ENCODE results near the gene MDP1.
"Not testable (repeated sequence)": the region's sequence is repeated elsewhere in the genome, so short reads cannot be mapped to it uniquely, and the experiment has no call there.

MDP1 gene

GRCh38 chr14:24226473-24226872, 10.6 kb upstream of the MDP1 start:
- H4K20me1 ChIP-seq (ENCODE audit: insufficient read depth, low read length), result no peaks in the 10 kb centered on the region
- no peaks in the 10 kb centered on the region for H3F3A ChIP-seq (ENCODE audit: insufficient read depth, low read length)
- H3K9ac ChIP-seq (ENCODE audit: low read length), result no peak overlapping the region
- DNase-seq, result no peak
- H2AFZ ChIP-seq (ENCODE audit: low read length), result no peak overlapping the region
- H3K27me3 ChIP-seq (replicated peaks; ENCODE audit: insufficient read depth, low read length), result no peaks in the 10 kb centered on the region
- H3K36me3 ChIP-seq (replicated peaks; ENCODE audit: insufficient read depth, low read length), result no peaks in the 10 kb centered on the region
- no peak overlapping the region for H3K4me2 ChIP-seq (ENCODE audit: low read depth, low read length)
- no peak overlapping the region for H3K27ac ChIP-seq (ENCODE audit: low read length)
- peaks cover 28% of the 10 kb centered on the region for H3K79me2 ChIP-seq (ENCODE audit: low read length)
- no peaks in the 10 kb centered on the region for H3K9me3 ChIP-seq (replicated peaks; ENCODE audit: insufficient read depth, low read length)
- H3K9me2 ChIP-seq (replicated peaks; ENCODE audit: insufficient read depth, low read length), result no peaks in the 10 kb centered on the region
- no peak overlapping the region for H3K4me3 ChIP-seq (ENCODE audit: low read length)
- no peaks in the 10 kb centered on the region for H3K4me1 ChIP-seq (ENCODE audit: low read length)
- TF ChIP-seq EZH2 (optimal IDR thresholded peaks at IDR 0.05; ENCODE audit: low read depth, low read length) (no peak), CTCF (IDR thresholded peaks at IDR 0.05; ENCODE audit: low read length) (no peak), EZH2phosphoT487 (IDR thresholded peaks at IDR 0.05; ENCODE audit: low read length) (no peak)

- no peak for DNase-seq
These were observed 8.8 kb upstream of the MDP1 start for GRCh38 chr14:24224618-24225071.

GRCh38 chr14:24222987-24223386, 7.1 kb upstream of the MDP1 start:
- H3K27me3 ChIP-seq (replicated peaks; ENCODE audit: insufficient read depth, low read length); H3K9ac ChIP-seq (ENCODE audit: low read length); H3K9me2 ChIP-seq (replicated peaks; ENCODE audit: insufficient read depth, low read length); H3K4me3 ChIP-seq (ENCODE audit: low read length); DNase-seq; H3K27ac ChIP-seq (ENCODE audit: low read length); H3F3A ChIP-seq (ENCODE audit: insufficient read depth, low read length); H3K9me3 ChIP-seq (replicated peaks; ENCODE audit: insufficient read depth, low read length); H3K4me1 ChIP-seq (ENCODE audit: low read length); H2AFZ ChIP-seq (ENCODE audit: low read length); H3K4me2 ChIP-seq (ENCODE audit: low read depth, low read length); H4K20me1 ChIP-seq (ENCODE audit: insufficient read depth, low read length); H3K36me3 ChIP-seq (replicated peaks; ENCODE audit: insufficient read depth, low read length): not testable (repeated sequence)
- H3K79me2 ChIP-seq (ENCODE audit: low read length), result peaks cover 16% of the 10 kb centered on the region

More at GRCh38 chr14:24224618-24225071, 8.8 kb upstream of the MDP1 start:
- H3K9me2 ChIP-seq (replicated peaks; ENCODE audit: insufficient read depth, low read length), result no peaks in the 10 kb centered on the region
- H3K36me3 ChIP-seq (replicated peaks; ENCODE audit: insufficient read depth, low read length), result no peaks in the 10 kb centered on the region
- H3K9ac ChIP-seq (ENCODE audit: low read length), result no peak overlapping the region
- H3F3A ChIP-seq (ENCODE audit: insufficient read depth, low read length), result no peaks in the 10 kb centered on the region
- H3K9me3 ChIP-seq (replicated peaks; ENCODE audit: insufficient read depth, low read length), result no peaks in the 10 kb centered on the region
- no peaks in the 10 kb centered on the region for H3K4me1 ChIP-seq (ENCODE audit: low read length)
- no peaks in the 10 kb centered on the region for H3K27me3 ChIP-seq (replicated peaks; ENCODE audit: insufficient read depth, low read length)
- H3K79me2 ChIP-seq (ENCODE audit: low read length), result peaks cover 20% of the 10 kb centered on the region
- no peak overlapping the region for H3K27ac ChIP-seq (ENCODE audit: low read length)
- no peaks in the 10 kb centered on the region for H4K20me1 ChIP-seq (ENCODE audit: insufficient read depth, low read length)
- TF ChIP-seq CTCF (IDR thresholded peaks at IDR 0.05; ENCODE audit: low read length), result no peak
- no peak for TF ChIP-seq EZH2 (optimal IDR thresholded peaks at IDR 0.05; ENCODE audit: low read depth, low read length)
- TF ChIP-seq EZH2phosphoT487 (IDR thresholded peaks at IDR 0.05; ENCODE audit: low read length), result no peak
- H2AFZ ChIP-seq (ENCODE audit: low read length), result no peak overlapping the region
- H3K4me2 ChIP-seq (ENCODE audit: low read depth, low read length), result no peak overlapping the region
- H3K4me3 ChIP-seq (ENCODE audit: low read length), result no peak overlapping the region

GRCh38 chr14:24219521-24219920, 3.7 kb upstream of the MDP1 start:
- Histone ChIP-seq H3K79me2 (ENCODE audit: low read length) (peaks cover 5% of the 10 kb centered on the region), H3K27ac (ENCODE audit: low read length) (no peak overlapping the region)

More at GRCh38 chr14:24219521-24219920, 3.7 kb upstream of the MDP1 start:
- Histone ChIP-seq H3K4me1 (ENCODE audit: low read length) (peaks cover 7% of the 10 kb centered on the region), H3K27me3 (replicated peaks; ENCODE audit: insufficient read depth, low read length) (no peaks in the 10 kb centered on the region), H3K4me2 (ENCODE audit: low read depth, low read length) (no peak overlapping the region), H2AFZ (ENCODE audit: low read length) (no peak overlapping the region), H3F3A (ENCODE audit: insufficient read depth, low read length) (peaks cover 15% of the 10 kb centered on the region), H3K9me3 (replicated peaks; ENCODE audit: insufficient read depth, low read length) (no peaks in the 10 kb centered on the region), H3K36me3 (replicated peaks; ENCODE audit: insufficient read depth, low read length) (no peaks in the 10 kb centered on the region), H3K9me2 (replicated peaks; ENCODE audit: insufficient read depth, low read length) (no peaks in the 10 kb centered on the region), H4K20me1 (ENCODE audit: insufficient read depth, low read length) (no peaks in the 10 kb centered on the region), H3K4me3 (ENCODE audit: low read length) (no peak overlapping the region), H3K9ac (ENCODE audit: low read length) (no peak overlapping the region)
- TF ChIP-seq EZH2 (optimal IDR thresholded peaks at IDR 0.05; ENCODE audit: low read depth, low read length) (no peak), CTCF (IDR thresholded peaks at IDR 0.05; ENCODE audit: low read length) (no peak), EZH2phosphoT487 (IDR thresholded peaks at IDR 0.05; ENCODE audit: low read length) (no peak)
- no peak for DNase-seq

Data from MM.1S (cell line).